DOHH2 (cell line): ENCODE data around the gene PIWIL1.

Source experiments
- H3F3A ChIP-seq: fragments of 200-600 bp; sonication (generic), shearing (Covaris generic); 2 replicates; pipeline ENCODE4 v1.6.0; 2016; ENCODE audit warnings: antibody characterized with exemption, mild to moderate bottlenecking; ENCODE audit not compliant: control insufficient read depth, insufficient read depth
- H3K27ac ChIP-seq: fragments of 200-600 bp; sonication (generic); 2 replicates; pipeline ENCODE4 v1.5.1; 2014; ENCODE audit warnings: low read depth, mild to moderate bottlenecking, low read length, moderate library complexity
- H3K27me3 ChIP-seq: fragments of 200-600 bp; sonication (generic); 2 replicates; pipeline ENCODE4 v1.6.1; 2014; ENCODE audit warnings: mild to moderate bottlenecking, low read length, mixed read lengths; ENCODE audit not compliant: control insufficient read depth
- H3K36me3 ChIP-seq: fragments of 200-600 bp; sonication (generic); 2 replicates; pipeline ENCODE4 v1.6.1; 2014; ENCODE audit warnings: mild to moderate bottlenecking, low read length, moderate library complexity, mixed read lengths; ENCODE audit not compliant: control insufficient read depth
- H3K4me1 ChIP-seq: fragments of 200-600 bp; sonication (generic); 2 replicates; pipeline ENCODE4 v1.6.1; 2014; ENCODE audit warnings: mild to moderate bottlenecking, low read length, mixed read lengths; ENCODE audit not compliant: control insufficient read depth
- H3K4me2 ChIP-seq: fragments of 200-600 bp; sonication (generic); 2 replicates; pipeline ENCODE4 v1.6.0; 2014; ENCODE audit warnings: mild to moderate bottlenecking, low read length, moderate library complexity
- H3K4me3 ChIP-seq: fragments of 200-600 bp; sonication (generic); 2 replicates; pipeline ENCODE4 v1.5.1; 2014; ENCODE audit warnings: mild to moderate bottlenecking, low read length, mixed read lengths
- H3K79me2 ChIP-seq: fragments of 200-600 bp; sonication (generic); 2 replicates; pipeline ENCODE4 v1.6.1; 2014; ENCODE audit warnings: mild to moderate bottlenecking, low read length, mixed read lengths; ENCODE audit not compliant: control insufficient read depth
- H3K9me2 ChIP-seq: fragments of 200-600 bp; sonication (generic); replicated peaks from 2 replicates; pipeline ENCODE4 v1.6.1; 2014; ENCODE audit warnings: mild to moderate bottlenecking, low read length, mixed read lengths; ENCODE audit not compliant: control insufficient read depth
- H3K9me3 ChIP-seq: fragments of 200-600 bp; sonication (generic); 2 replicates; pipeline ENCODE4 v1.6.1; 2014; ENCODE audit warnings: antibody characterized with exemption, low read length, mixed read lengths; ENCODE audit not compliant: control insufficient read depth, insufficient read depth
- H4K20me1 ChIP-seq: fragments of 200-600 bp; sonication (generic); 2 replicates; pipeline ENCODE4 v1.6.0; 2014; ENCODE audit warnings: low read depth, mild to moderate bottlenecking, antibody characterized with exemption, low read length, moderate library complexity; ENCODE audit not compliant: control insufficient read depth, insufficient read depth
- CTCF ChIP-seq: fragments of 200-600 bp; sonication (generic); IDR thresholded peaks from one replicate; pipeline ENCODE4 v1.5.1; 2014; ENCODE audit warnings: antibody characterized with exemption, mild to moderate bottlenecking, low read depth, low read length; ENCODE audit not compliant: poor library complexity, severe bottlenecking
- EZH2phosphoT487 ChIP-seq: fragments of 200-600 bp; sonication (generic); IDR thresholded peaks from 2 replicates; pipeline ENCODE4 v1.6.1; 2017; ENCODE audit warnings: borderline replicate concordance, mild to moderate bottlenecking, antibody characterized with exemption, low read length, moderate library complexity, mixed read lengths

Gene PIWIL1

GRCh38 chr12:130336723-130337487 is 782 bp upstream of the PIWIL1 start:
- H3K4me1 ChIP-seq, result no peaks in the 10 kb centered on the region
- H4K20me1 ChIP-seq, result no peaks in the 10 kb centered on the region
- H3F3A ChIP-seq, result no peaks in the 10 kb centered on the region
- no peaks in the 10 kb centered on the region for H3K9me3 ChIP-seq
- H3K9me2 ChIP-seq, result no peaks in the 10 kb centered on the region
- no peak overlapping the region for H3K4me2 ChIP-seq
- H3K27ac ChIP-seq, result no peak overlapping the region
- H3K4me3 ChIP-seq, result no peak overlapping the region
- no peaks in the 10 kb centered on the region for H3K79me2 ChIP-seq
- H3K36me3 ChIP-seq, result no peaks in the 10 kb centered on the region
- H3K27me3 ChIP-seq, result no peaks in the 10 kb centered on the region
- TF ChIP-seq EZH2phosphoT487, result no peak
- no peak for TF ChIP-seq CTCF

- Histone ChIP-seq H3K36me3 (no peaks in the 10 kb centered on the region), H3K27ac (no peak overlapping the region), H3K9me3 (no peaks in the 10 kb centered on the region), H3F3A (no peaks in the 10 kb centered on the region), H3K4me2 (no peak overlapping the region), H3K4me1 (no peaks in the 10 kb centered on the region), H3K4me3 (no peak overlapping the region), H3K9me2 (no peaks in the 10 kb centered on the region), H4K20me1 (no peaks in the 10 kb centered on the region), H3K27me3 (no peaks in the 10 kb centered on the region), H3K79me2 (no peaks in the 10 kb centered on the region)
- TF ChIP-seq EZH2phosphoT487, result no peak
- TF ChIP-seq CTCF, result no peak
Measured at GRCh38 chr12:130338794-130339601, 1.3 kb downstream of the PIWIL1 start.

GRCh38 chr12:130339951-130340350 is 2.3 kb downstream of the PIWIL1 start:
- H3K9me2 ChIP-seq, result no peaks in the 10 kb centered on the region
- H3K79me2 ChIP-seq, result no peaks in the 10 kb centered on the region
- no peak for TF ChIP-seq EZH2phosphoT487
- TF ChIP-seq CTCF, result no peak
- no peaks in the 10 kb centered on the region for H3K9me3 ChIP-seq
- no peaks in the 10 kb centered on the region for H3K27me3 ChIP-seq
- no peaks in the 10 kb centered on the region for H3K36me3 ChIP-seq
- H3K4me3 ChIP-seq, result no peak overlapping the region
- H4K20me1 ChIP-seq, result no peaks in the 10 kb centered on the region
- H3F3A ChIP-seq, result no peaks in the 10 kb centered on the region
- H3K4me2 ChIP-seq, result no peak overlapping the region
- no peak overlapping the region for H3K27ac ChIP-seq
- no peaks in the 10 kb centered on the region for H3K4me1 ChIP-seq
